HG03571 (cell line): ENCODE measurements around the gene GRIN3A.
"Not testable (repeated sequence)": the region's sequence is repeated elsewhere in the genome, so short reads cannot be mapped to it uniquely, and the experiment has no call there.

ENCODE experiments used
- ATAC-seq: cut with Tn5 transposase; IDR thresholded peaks from one replicate; pipeline ENCODE4 v1.9.1; 2021; ENCODE audit not compliant: unreplicated experiment

Gene GRIN3A

DNA sequence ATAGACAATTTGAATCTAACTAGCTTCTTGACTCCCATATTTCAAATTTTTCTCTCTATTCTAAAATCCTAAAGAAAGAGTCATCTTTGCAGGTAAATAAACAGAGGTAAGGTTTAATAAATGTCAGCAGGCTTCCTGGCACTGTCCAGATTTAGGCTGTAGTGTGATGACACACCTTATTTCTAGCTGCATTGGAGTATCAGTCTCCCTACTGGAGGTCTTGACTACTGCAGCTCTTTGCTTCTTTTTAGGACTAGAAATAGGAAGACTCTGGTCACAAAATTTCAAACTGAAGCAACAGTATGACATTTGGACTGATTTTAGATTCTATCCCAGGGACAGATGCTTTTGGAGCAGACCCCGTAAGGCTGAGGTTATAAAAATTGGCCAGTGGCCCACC, 103.0 kb downstream of the GRIN3A start:
- ATAC-seq: no peak

DNA sequence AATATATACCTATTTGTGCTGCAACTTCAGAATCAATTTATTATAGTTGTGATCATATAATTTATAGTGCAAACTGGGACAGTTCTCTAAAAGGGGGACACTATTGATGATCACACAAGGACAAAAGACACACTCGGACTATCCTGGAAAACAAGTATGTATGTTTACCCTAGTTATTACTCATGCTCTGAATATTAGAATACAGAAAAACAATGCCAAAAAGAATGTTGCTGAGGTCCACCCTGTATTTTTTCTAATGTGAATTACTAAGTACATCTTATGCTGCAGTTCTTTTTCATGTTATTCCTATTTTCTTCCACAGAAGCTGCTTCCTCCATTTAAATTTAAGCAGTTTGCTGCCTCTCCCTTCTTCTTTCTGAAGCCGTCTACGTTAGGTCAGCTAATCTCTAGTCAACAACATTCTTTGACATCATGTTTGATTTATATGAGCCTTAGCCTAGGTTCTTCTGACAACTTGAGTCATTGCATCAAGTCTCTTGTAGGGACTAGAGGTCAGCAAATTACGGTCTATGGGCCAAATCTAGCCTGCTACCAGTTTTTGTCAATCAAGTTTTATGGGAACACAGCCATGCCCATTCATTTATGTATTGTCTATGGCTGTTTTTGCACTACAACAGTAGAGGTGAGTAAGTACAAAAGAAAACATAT, 103.6 kb downstream of the GRIN3A start:
- ATAC-seq: no peak

DNA sequence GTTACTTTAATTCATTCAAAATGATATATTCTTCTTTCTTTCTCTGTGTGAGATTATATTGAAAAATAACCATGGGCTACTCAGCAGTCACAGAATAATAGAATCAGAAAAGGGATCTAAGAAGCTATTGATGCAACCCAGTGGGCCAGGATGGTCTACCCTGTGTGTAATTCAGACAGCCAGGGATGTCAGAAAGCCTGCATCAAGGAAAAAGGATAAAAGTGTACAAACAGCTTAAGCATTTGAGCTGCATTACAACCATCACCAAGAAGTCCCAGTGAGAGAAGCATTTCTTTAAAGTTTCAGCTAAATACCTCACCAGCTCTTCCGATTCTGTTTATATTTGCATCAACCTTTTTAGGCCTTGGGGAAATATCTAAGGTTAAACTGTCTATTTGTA, 105.8 kb downstream of the GRIN3A start:
- ATAC-seq: no peak

DNA sequence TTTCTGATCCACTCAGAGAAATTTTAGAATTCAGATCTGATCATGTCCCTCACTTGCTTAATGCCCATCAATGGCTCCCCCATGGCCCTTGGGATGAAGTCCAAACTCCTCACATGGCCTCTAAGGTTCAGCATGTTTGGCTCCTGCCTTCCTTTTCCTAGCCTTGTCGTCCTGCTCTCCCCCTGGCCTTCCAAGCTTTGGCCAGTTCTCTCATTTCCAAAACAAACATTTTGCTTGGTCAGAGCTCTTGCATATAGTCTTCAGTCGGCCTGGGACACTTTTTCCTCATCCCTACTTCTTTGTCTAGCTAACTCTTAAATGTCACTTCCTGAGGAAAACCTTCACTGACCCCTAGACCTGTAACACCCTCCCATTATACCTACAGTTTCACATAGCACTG, 106.6 kb downstream of the GRIN3A start:
- no peak for ATAC-seq

DNA sequence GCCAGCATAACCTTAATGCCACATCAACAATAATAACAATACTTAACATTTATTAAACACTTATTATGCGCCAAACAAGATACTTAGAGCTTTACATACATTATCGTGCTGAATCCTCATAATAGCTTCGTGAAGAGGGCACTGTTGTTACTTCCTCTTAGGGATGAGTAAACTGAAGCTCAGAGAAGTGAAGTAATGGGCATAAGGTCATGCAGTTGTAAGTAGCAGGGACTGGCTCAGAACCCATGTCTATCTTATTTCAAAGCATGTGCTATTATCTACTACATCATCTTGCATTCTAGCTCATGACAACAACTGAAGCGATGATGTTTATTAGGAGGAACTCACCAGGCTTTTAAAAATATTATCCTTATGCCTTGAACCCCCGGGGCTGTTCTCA, 108.8 kb downstream of the GRIN3A start:
- ATAC-seq: no peak

DNA sequence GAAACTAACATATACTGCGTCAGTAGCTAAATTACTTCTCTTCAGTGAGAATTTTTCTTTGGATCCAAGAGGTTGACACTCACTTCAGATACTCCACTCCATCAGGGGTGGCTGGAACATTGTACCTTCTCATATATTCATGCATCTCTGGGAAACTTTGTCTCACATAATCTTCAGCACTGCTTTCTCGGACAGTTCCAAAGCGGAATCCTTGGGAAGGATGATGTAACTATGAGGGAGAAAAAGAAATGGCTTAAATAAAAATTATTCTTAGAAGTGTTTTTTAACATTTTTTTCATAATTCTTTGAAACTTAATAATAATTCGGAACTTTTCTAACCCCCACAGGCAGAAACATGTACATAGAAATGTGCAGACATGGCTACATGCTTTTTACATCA, 110.3 kb downstream of the GRIN3A start:
- ATAC-seq: no peak

DNA sequence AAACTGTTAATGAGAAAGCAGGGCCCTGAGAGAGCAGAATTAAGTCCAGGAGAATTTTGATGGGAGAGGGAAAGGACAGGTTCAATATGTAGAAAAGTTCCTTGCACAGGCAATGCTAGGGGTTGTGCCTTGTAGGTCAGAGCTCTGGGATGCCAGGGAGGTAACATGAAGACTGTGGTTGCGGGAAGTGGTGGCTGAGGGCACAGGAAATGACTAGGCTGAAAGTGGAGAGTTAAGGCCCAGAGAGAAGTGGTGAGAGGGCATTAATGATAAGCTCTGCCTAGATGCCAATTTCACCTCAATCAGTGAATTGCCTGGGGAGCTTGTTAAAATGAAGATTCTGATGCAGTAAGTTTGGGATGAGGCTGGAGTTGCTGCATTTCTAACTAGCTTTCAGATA, 112.2 kb downstream of the GRIN3A start:
- no peak for ATAC-seq

DNA sequence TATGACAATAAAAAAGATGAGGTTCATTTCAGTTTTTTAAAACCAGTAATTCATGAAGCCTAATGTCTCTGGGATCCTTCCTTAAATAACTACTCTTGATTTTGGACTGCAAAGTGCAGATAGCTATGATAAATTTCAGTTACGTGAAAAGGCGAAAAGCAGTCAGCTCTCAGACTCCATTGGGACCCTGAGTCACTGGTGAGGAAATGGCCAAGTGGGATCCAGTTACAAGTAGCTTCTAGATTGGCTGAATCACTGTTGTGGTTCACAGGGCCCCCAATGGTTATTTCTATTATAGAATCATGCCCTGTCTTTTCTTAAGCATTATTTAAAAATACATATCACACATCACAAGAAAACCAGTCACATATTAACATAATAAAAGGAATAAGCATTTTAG, 112.6 kb downstream of the GRIN3A start:
- no peak for ATAC-seq

DNA sequence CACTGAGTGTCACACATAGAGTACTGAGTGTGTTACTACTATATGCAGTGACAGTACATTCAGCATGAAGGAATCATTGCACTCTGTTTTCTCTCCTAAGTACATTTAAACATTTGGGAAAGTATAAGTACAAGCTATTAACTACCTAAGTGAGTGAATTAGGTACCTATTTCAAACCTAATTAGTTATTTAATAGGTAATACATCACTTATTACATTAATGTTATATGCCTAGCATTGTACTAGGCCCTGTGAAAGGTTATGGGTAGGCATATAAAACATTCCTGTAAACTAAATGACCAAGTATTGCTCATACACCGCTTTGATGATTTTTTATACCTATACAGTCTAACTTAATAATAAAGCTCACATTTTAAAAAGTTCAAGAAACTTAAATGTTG, 118.0 kb downstream of the GRIN3A start:
- ATAC-seq: no peak

DNA sequence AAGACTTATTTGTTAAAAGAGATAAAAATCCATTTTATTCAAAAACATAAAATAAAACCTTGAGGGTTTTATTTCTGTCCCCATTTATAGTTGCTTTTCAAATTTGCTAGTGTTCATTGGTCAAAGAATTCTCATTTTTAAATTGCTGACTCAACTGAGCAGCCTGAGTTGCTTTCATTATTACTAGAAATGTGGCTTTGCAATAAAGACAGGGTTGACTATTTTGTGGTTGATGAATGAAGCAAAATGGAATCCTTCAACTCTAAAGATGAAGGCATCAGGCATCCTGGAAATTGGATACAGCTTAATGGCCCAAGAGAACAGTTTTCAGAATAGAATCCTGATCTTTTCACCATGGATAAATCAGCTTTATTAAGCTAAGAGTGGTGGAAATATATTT, 119.7 kb downstream of the GRIN3A start:
- ATAC-seq: peak; percentile 50

DNA sequence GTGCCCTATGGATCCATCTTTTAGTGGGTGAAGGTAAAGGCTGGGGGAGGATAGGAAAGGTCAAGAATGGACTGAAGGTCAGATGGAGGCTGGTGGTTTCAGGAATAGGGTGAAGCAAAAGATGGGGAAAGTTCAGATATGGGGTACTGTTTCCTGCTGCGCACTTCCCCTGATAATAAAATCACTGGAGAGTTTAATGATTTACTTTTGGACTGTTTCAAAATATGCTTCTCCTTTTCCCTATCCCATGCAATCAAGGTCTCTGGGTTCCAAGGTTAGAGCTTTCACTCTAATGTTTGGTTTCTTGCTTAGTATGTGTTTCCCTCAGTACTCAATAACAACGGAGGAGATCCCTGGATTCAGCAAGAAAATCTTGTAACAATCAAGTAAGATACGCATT, 132.9 kb downstream of the GRIN3A start:
- ATAC-seq: no peak

DNA sequence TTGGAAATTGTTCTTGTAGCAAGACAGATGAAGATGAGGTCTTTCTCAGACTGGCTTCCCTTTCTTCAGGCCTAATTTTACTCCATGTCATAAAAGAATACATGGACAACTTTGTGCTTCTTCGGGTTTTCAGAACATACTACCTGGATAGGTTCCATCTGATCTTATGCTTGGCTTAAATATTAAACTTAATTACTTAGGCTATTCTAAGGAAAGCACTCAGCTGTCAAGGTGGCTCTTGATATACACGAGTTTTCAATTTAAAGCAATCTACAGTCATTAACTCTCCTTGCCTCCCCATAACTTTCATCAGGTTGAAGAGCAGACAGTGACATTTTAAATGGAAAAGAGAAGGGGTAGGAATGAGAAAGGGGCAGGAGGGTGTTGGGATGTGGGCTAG, 134.2 kb downstream of the GRIN3A start:
- ATAC-seq: no peak

DNA sequence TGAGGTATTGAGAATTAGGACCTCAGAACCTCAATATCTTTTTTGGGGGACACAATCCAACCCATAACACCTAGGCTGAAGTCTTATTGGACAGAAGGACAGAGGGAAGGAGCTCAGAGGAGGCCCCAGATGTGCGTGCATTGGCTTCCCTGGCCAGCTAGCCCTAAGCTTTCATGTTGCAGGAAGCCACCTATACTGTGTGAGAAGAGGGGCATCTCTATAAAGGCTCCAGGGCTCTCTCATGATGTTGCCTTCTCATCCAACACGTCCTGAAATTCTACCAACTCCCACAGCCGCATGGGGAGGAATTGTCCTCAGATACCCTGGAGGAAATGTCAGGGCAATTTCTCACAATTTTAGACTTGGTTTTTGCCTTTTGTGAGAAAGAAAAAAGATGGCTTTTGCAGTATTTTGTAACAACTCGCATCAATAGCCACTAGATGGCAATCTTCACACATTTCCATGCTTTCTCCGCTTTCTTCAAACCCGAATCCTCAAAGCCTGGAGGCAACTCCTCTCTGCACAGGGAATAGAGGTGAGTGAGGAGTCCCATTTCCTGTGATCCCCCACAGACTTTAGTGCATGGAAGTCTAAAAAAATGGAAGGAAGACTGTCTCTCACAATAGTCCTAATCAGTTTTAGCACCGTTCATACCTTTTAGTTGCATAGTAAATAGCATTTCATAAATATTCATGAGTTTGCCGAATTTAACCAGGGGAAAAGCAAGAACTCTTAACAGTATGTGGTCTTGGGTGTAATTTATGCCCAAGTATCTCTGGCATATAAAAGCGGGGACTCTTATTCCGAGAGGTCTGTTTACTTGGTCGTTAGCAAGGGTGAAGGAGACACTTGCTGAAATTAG, 136.3 kb downstream of the GRIN3A start:
- ATAC-seq: peak; percentile 57

DNA sequence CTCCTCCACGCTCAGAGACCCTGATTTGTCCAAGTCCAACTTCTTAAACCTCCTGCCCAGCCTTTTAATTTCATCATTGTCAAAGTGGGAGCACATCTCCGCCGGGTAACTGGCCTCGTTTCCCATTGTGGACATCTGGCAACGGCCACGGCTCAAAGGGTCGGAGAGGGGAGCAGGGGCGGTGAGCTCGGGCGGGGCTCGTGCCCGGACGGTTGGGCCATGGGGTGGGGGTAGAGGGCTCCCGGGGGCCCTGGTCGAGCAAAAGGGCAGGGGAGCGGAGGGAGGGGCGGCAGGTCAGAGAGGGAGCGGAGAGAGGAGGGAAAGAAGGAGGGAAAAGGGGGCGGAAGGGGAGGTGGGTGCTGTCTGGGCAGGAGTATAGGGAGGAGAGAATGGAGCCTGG, 143.7 kb downstream of the GRIN3A start, which contains the start of gene PPP3R2:
Gene PPP3R2 (minus strand): TSS at position 174 of the 400 bp plus-strand sequence. CDS start 48 bp downstream, at position 126.
- ATAC-seq: no peak

DNA sequence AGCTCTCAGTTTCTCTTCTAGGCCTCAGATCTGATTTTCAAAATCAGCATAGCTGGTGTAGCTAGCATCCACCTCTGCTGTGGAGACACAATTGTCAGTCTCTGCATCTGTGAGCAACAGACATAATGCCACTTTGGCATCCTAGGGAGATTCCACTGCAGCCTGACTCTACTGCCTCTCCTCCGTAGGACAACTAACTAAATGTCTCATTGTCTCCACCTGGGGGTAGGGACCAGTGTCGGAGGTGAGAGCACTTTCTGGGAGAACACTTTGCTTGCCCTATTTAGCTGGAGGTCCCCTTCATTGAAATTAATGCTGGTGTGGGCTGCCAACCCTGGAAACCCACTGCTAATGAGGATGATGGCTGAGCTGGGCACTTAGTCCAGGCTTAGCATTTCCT, 145.1 kb downstream of the GRIN3A start:
- no peak for ATAC-seq

DNA sequence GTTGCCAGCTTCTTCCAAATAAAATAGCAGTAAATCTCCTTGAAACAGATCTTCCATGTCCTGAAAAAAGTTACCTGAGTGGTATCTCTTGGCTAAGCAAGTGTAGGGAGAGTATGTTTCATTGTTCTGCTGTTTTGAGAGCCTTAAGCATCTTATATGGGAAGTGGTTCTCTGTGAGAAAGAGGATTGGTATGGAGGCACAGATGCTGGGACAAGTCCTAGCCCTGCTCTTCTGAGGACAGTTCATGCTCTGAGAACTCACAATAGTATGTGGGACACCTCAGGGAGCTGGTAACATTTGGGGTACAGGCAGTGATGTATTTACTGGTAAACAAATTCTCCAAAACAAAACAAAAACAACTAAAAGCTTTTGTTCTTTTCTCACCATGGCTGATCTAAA, 145.7 kb downstream of the GRIN3A start:
- ATAC-seq: no peak

DNA sequence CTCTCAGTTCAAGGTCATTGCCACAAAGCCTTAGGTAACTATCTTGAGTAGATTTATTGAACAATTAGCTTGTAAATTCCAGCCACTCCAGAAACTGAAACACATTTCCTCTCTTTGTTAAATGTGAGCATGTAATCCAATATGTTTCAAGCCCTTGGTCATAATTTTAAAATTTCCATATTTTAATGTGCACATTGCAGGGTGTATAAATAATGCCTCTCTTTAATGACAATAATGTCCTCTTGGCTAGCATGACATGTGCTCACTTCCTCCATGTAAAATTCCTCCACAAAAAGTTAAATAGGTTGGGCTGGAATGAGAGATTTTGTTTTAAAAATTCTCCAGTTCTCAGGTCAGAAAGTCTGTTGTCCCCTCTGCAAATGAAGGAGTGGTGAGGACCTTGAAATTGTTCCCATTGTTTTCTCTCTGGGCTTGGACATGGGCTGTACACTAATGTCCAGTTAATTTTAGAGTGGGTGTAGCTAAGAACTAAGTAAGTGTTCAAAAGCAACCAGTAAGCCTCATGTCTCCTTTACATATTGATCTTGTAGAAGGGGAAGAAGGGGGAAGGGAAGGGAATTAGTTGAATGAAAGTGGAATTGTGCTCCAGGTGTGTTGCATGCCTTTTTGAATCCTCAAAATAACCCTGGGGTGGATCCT, 146.5 kb downstream of the GRIN3A start:
- no peak for ATAC-seq

DNA sequence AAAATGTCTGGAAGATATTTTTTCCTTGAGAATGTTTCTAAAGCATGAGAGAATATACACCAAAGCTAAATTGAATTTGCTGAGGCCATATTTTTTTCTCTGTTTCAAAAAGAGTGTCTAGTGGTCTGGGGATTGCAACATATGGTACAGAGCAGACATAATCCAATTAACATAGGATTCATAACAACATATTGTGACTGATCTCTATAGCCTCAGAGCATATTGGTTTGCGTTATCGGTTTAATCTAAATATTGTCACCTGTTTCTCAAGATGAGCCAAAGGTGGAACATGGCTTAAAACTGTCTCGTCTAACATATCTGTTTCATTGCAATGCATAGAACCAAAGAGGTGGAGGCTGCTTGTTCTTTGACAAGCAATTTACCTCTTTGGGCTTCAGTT, 147.5 kb downstream of the GRIN3A start:
- ATAC-seq: no peak

DNA sequence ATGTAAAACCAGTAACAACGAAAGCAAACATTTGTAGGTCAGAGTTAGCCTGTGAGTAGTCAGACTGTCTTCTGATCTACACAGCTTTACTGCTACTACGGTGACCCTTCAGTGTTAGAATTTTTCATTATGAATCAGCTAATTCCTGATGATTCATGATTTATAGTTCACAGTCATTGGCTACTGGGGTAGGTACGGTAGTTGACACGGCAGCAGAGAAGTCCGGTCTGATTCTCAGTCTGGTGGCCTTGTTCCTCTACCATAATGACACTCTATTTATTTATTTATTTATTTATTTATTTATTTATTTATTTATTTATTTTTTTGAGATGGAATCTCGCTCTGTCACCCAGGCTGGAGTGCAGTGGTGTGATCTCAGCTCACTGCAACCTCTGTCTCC, 148.4 kb downstream of the GRIN3A start:
- not testable (repeated sequence) for ATAC-seq

DNA sequence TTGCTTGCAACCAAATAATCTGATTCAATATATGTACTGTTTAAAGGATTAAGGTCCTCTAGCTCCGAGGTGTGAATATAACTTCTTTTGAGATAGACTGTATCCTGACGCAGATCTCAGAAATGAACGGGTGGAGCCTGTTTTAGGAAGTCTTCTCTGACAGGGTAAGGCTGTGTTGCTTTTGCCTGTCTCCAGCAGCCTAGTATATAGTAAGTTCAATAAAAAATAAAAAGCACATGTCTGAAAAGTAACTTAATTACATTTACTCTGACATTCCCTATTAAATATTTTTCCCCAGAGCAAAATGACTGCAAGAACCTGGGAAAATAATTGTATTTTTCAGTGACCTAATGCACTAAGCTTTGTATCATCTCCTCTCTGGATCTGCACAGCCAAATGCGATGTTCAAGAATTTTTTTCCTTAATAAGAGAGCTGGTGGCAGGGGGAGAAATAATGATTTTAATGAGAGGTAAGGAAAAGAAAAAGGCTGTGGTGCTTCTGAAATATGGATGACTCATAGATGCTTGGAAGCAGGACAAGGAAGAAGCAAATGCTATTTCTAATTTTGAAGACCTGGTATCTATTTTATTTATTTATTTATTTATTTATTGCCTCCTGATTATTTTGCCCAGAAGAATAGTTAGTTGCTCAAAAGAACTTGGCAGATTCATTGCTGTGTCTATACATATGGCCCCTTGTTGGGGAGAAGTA, 151.0 kb downstream of the GRIN3A start:
- no peak for ATAC-seq

DNA sequence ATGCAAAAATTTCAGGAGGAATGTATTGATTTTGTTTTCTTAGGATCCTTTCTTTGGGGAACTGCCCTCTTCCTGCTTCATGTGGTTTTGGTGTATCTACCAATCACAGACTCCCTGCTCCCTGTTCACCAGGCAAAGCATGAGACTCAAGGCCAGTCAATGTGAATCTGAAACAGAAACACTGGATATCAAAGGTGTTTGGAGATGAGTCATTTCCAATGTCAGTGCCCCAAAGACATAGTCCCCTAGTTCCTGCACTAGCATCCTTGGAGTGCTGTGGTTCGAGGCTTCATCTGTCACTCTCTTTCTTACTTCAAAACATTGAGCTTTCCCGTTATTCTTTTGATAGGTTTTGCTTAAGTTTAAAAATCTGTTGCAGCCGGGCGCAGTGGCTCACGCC, 151.8 kb downstream of the GRIN3A start:
- ATAC-seq: peak; percentile 73
